GM12891 (cell line): ENCODE data around the gene CDC45.
"Not testable (repeated sequence)": the region's sequence is repeated elsewhere in the genome, so short reads cannot be mapped to it uniquely, and the experiment has no call there.

Experiments used
- DNase-seq: peaks from one replicate; pipeline ENCODE4 v3.0.0; 2011; ENCODE audit warnings: low spot score; ENCODE audit not compliant: insufficient read length
- FAIRE-seq: peaks from 2 replicates; lab custom pipeline; 2011; peaks lifted over from hg19 to GRCh38; lab: Jason Lieb, UNC
- PAX5 ChIP-seq: IDR thresholded peaks from 2 replicates; pipeline ENCODE4 v1.6.1; 2011; ENCODE audit warnings: low read length, moderate library complexity, mild to moderate bottlenecking; ENCODE audit not compliant: insufficient read depth, severe bottlenecking
- POLR2A ChIP-seq: IDR thresholded peaks from 2 replicates; pipeline ENCODE4 v1.6.1; 2011; ENCODE audit warnings: low read depth, low read length, control low read depth
- POLR2AphosphoS5 ChIP-seq: IDR thresholded peaks from 2 replicates; pipeline ENCODE4 v1.6.1; 2011; ENCODE audit warnings: low read depth, low read length, control low read depth
- POU2F2 ChIP-seq: IDR thresholded peaks from 2 replicates; pipeline ENCODE4 v1.6.1; 2011; ENCODE audit warnings: low read depth, mild to moderate bottlenecking, control low read depth, low read length, moderate library complexity
- SPI1 ChIP-seq: IDR thresholded peaks from 2 replicates; pipeline ENCODE4 v1.6.1; 2011; ENCODE audit warnings: low read depth, low read length, control low read depth
- TAF1 ChIP-seq: IDR thresholded peaks from 2 replicates; pipeline ENCODE4 v1.6.1; 2011; ENCODE audit warnings: low read depth, low read length, control low read depth

CDC45 gene

GRCh38 chr22:19540394-19540793 lies 60.7 kb downstream of the CDC45 start:
- no peak for FAIRE-seq
- TF ChIP-seq POU2F2 (no peak), POLR2A (no peak), POLR2AphosphoS5 (no peak), TAF1 (no peak), PAX5 (no peak), SPI1 (no peak)

DNA sequence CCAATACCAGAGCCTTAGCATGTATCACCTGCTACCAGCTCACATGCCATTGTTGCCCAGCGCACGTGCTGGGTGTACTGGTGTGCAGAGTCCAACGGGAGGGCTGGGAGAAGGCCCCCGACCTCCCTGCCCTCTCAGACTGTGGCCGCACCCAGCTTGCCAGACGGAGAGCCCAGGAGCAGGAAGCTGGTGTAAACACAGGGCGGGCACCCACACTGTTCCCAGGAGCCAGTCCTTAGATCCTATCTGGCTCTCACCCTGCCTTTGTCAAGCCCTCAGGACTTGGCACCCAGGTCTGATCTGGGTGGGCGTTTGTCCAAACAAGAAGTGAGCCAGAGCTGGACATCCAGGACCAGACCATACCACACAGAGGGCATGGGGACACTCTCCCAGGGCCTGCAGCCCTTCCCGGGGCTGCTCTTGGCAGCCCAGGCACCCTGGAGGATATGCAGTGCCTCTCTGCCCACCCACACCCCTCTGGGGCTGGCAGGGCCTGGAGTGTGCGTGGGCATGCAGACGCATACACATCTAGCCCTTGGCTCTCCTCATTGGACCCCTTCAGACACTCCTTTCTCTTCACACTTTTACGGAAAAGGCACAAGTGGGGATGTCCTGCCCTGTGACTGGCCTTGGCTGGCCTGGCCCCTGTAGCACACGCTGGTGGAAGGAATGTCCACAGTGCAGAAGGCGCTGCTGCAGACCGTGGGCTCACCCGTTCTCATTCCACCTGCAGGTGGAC lies 64.4 kb downstream of the CDC45 start:
- DNase-seq: no peak
- FAIRE-seq: no peak
- no peak for TF ChIP-seq POLR2AphosphoS5
- no peak for TF ChIP-seq TAF1
- TF ChIP-seq POLR2A: no peak
- no peak for TF ChIP-seq SPI1
- no peak for TF ChIP-seq POU2F2
- no peak for TF ChIP-seq PAX5

More at GRCh38 chr22:19540394-19540793, 60.7 kb downstream of the CDC45 start:
- no peak for DNase-seq

DNA sequence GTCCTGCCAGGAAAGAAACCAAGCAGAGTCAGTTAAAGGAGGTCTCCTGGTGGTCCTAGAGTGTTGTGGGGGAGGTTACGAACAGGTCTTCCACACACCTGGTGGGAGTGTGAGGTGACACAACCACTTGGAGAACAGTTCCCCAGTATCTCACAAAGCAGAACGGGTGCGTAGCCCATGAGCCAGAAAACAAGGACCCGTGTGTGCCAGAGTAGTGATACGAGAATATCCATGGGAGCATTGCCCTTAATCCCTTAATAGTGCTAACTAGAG lies 66.2 kb downstream of the CDC45 start:
- FAIRE-seq (no peak), DNase-seq (no peak)
- TF ChIP-seq PAX5 (no peak), TAF1 (no peak), POLR2A (no peak), POLR2AphosphoS5 (no peak), POU2F2 (no peak), SPI1 (no peak)

DNA sequence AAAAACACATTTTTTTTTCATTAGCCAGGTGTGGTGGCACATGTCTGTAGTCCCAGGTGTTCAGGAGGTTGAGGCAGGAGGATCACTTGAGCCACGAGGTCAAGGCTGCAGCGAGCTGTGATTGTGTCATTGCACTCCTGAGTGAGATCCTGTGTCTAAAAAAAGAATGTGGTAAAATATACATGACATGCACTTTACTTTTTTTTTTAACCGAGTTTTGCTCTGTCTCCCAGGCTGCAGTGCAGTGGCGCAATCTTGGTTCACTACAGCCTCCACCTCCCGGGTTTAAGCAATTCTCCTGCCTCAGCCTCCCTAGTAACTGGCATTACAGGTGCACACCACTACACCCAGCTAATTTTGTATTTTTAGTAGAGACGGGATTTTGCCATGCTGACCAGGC lies 67.0 kb downstream of the CDC45 start:
- FAIRE-seq (no peak), DNase-seq (no peak)
- TF ChIP-seq POLR2A: no peak
- no peak for TF ChIP-seq POU2F2
- TF ChIP-seq SPI1: no peak
- TF ChIP-seq TAF1: no peak
- TF ChIP-seq PAX5: no peak
- no peak for TF ChIP-seq POLR2AphosphoS5

- TF ChIP-seq PAX5 (no peak), SPI1 (no peak), POLR2AphosphoS5 (no peak), TAF1 (no peak), POU2F2 (no peak), POLR2A (no peak)
- FAIRE-seq (no peak), DNase-seq (no peak)
Observed at GRCh38 chr22:19547620-19548019, 67.9 kb downstream of the CDC45 start.

GRCh38 chr22:19548427-19548826 lies 68.7 kb downstream of the CDC45 start:
- FAIRE-seq, DNase-seq: not testable (repeated sequence)

DNA sequence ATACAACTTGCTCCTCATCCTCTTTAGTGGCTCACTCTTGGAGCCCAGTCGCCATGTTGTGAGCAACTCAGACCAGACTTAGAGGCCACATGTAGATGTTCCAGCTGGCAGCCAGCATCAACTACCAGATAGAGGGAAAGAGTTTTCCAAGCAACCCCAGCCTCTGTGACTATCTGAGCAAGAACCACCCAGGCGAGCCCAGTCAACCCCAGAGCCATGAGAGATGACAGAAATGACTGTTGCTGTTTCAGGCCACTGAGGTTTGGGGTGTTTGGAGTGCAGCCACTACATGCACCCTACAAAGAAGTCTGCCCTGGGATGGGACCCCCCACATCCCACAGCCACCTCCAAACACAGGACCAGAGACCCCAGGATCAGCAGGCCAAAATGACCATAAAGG lies 69.2 kb downstream of the CDC45 start:
- DNase-seq: no peak
- no peak for FAIRE-seq
- TF ChIP-seq POLR2A: no peak
- TF ChIP-seq POLR2AphosphoS5: no peak
- TF ChIP-seq PAX5: no peak
- no peak for TF ChIP-seq TAF1
- TF ChIP-seq SPI1: no peak
- no peak for TF ChIP-seq POU2F2

DNA sequence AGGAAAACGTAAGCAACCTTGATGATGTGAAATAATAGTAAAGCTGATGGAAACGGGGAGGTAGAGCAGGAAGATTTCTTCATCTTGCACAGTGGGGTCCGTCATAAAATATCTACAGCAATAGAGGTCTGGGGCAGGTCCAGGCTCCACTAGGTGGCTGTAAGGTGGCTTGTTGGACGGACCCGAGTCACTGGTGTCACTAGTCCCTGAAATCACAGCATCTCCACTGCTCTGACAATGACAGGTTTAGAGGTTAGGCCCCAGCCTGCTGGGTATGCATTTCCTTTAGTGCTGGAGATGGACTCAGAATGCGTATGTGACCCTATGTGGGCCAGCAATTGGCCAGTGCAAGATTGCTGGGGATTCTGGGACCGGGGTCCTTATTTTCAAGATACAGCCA lies 69.7 kb downstream of the CDC45 start:
- FAIRE-seq (no peak), DNase-seq (no peak)
- no peak for TF ChIP-seq POU2F2
- no peak for TF ChIP-seq PAX5
- TF ChIP-seq TAF1: no peak
- no peak for TF ChIP-seq POLR2AphosphoS5
- TF ChIP-seq SPI1: no peak
- TF ChIP-seq POLR2A: no peak

GRCh38 chr22:19550382-19550781 lies 70.7 kb downstream of the CDC45 start:
- TF ChIP-seq POLR2A (no peak), SPI1 (no peak), TAF1 (no peak), PAX5 (no peak), POLR2AphosphoS5 (no peak), POU2F2 (no peak)
- FAIRE-seq (no peak), DNase-seq (no peak)

DNA sequence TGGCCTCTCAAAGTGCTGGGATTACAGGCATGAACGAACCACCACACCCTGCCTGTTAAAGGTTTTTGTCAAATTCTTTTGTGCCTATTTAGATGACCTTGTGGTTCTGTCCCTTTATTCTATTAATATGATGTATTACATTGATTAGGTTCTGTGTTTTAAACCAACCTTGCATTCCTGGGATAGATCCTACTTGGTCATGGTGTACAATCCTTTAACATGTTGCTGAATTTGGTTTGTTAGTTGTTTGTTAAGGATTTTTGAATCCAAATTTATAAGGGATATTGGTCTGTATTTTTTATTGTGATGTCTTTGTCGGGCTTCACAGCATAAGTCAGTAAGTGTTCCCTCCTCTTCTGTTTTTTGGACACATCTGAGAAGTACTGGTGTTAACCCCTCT lies 73.5 kb downstream of the CDC45 start:
- FAIRE-seq (no peak), DNase-seq (no peak)
- TF ChIP-seq TAF1 (no peak), SPI1 (no peak), PAX5 (no peak), POLR2A (no peak), POU2F2 (no peak), POLR2AphosphoS5 (no peak)
